Common myeloid progenitor, CD34-positive (primary cell): ENCODE measurements around the gene EXOC3.
"Not testable (repeated sequence)": the region's sequence is repeated elsewhere in the genome, so short reads cannot be mapped to it uniquely, and the experiment has no call there.

Experiments
- CTCF ChIA-PET: fragments of 350-600 bp; sonication (Branson Sonifier 250); formaldehyde crosslinking; loops from one replicate; lab custom pipeline; 2021; ENCODE audit warnings: antibody characterized with exemption; lab: Charles Lee
- POLR2A ChIA-PET: fragments of 350-600 bp; sonication (Branson Sonifier 250); formaldehyde crosslinking; loops from one replicate; lab custom pipeline; 2021; ENCODE audit warnings: antibody characterized with exemption; lab: Charles Lee
- DNase-seq, 3 donors: peaks; one replicate each; pipeline versions ENCODE4 v3.0.0 to v3.0.0-alpha.2; 2013
- H3K27ac ChIP-seq, 2 experiments: 1 replicate in 1 of 2; 2 replicates in 1 of 2; pipeline ENCODE4 v1.7.0; 2013; ENCODE audit warnings: inconsistent platforms in 2 of 2, low read length in 2 of 2, mild to moderate bottlenecking in 2 of 2, low read depth in 1 of 2, moderate library complexity in 1 of 2; ENCODE audit not compliant: severe bottlenecking in 2 of 2, insufficient read depth in 1 of 2, poor library complexity in 1 of 2
- H3K27me3 ChIP-seq, 5 experiments: replicated peaks in 2 of 5; 1 replicate in 3 of 5; 2 replicates in 2 of 5; pipeline versions ENCODE4 v1.6.1 to v1.7.0; 2013; ENCODE audit warnings: low read length in 4 of 5, mild to moderate bottlenecking in 2 of 5, moderate library complexity in 2 of 5, inconsistent platforms in 1 of 5; ENCODE audit not compliant: insufficient read depth in 5 of 5, control insufficient read depth in 4 of 5
- H3K36me3 ChIP-seq, 4 experiments: 1 replicate in 2 of 4; 2 replicates in 2 of 4; pipeline versions ENCODE4 v1.6.1 to v1.7.0; 2013; ENCODE audit warnings: low read length in 3 of 4, control low read depth in 1 of 4, mild to moderate bottlenecking in 1 of 4; ENCODE audit not compliant: control insufficient read depth in 4 of 4, insufficient read depth in 4 of 4
- H3K4me1 ChIP-seq, 4 experiments: 1 replicate in 3 of 4; 2 replicates in 1 of 4; pipeline versions ENCODE4 v1.6.1 to v1.7.1; 2013; ENCODE audit warnings: low read length in 3 of 4, mild to moderate bottlenecking in 3 of 4, control low read depth in 1 of 4, inconsistent platforms in 1 of 4, moderate library complexity in 1 of 4; ENCODE audit not compliant: control insufficient read depth in 4 of 4, insufficient read depth in 4 of 4; ENCODE audit errors: control extremely low read depth in 1 of 4
- H3K4me3 ChIP-seq, 7 experiments: 1 replicate in 4 of 7; 2 replicates in 3 of 7; pipeline versions ENCODE4 v1.5.1 to v1.7.0; 2013; ENCODE audit warnings: mild to moderate bottlenecking in 7 of 7, low read length in 6 of 7, moderate library complexity in 6 of 7, inconsistent platforms in 2 of 7, low read depth in 2 of 7, control low read depth in 1 of 7; ENCODE audit not compliant: insufficient read depth in 4 of 7, control insufficient read depth in 1 of 7; ENCODE audit errors: extremely low read depth in 1 of 7
- H3K9me3 ChIP-seq, 5 experiments: 1 replicate in 4 of 5; 2 replicates in 1 of 5; pipeline versions ENCODE4 v1.6.1 to v1.7.1; 2013; ENCODE audit warnings: low read length in 4 of 5, mild to moderate bottlenecking in 2 of 5, inconsistent platforms in 1 of 5, low read depth in 1 of 5, moderate library complexity in 1 of 5; ENCODE audit not compliant: control insufficient read depth in 4 of 5, insufficient read depth in 2 of 5; ENCODE audit errors: control extremely low read depth in 1 of 5
- WGBS: methylation state at CpG from one replicate; pipeline ENCODE4 v1.1.5; 2013; ENCODE audit not compliant: insufficient coverage; 5-methylcytosine and 5-hydroxymethylcytosine counted together

EXOC3 gene

DNA sequence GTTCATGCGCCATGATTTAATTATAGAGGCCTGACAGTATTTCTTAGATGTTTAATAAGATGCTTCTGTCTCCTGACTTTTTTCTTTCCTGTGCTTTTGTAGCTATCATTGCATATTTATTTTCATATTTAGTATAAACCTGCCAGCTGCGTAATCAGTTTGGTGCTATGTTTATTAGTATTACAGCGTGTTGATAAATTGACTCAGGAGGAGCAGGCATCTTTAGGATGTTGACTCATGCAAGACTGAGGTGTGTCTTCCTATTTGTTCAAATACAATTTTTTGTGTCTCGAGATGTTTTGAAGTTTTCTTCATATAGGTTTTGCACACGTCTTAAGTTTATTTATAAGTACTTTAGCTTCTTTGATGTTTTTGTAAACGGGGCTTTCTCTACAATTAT is 35.9 kb upstream of the EXOC3 start:
- H3K4me3 ChIP-seq, result no peak overlapping the region
- 95% methylated on average over 4 of the region's 6 CpGs for WGBS
- peaks cover 0 to 5% (median 0%) of the 10 kb centered on the region in 5 experiments for H3K27me3 ChIP-seq
- H3K36me3 ChIP-seq, result peaks cover 0 to 28% (median 0%) of the 10 kb centered on the region in 4 experiments
- POLR2A ChIA-PET, result no interaction called here
- H3K9me3 ChIP-seq, result no peaks in the 10 kb centered on the region
- H3K27ac ChIP-seq, result no peak overlapping the region
- H3K4me1 ChIP-seq, result peaks cover 0 to 18% (median 3%) of the 10 kb centered on the region in 4 experiments
- CTCF ChIA-PET, result interaction anchor here (0.9 to 1.0 kb wide), 2 partner anchors 25 to 90 kb away, joined by 3 to 4 read pairs; no protein-coding TSS in a partner anchor
- DNase-seq, result no peak

DNA sequence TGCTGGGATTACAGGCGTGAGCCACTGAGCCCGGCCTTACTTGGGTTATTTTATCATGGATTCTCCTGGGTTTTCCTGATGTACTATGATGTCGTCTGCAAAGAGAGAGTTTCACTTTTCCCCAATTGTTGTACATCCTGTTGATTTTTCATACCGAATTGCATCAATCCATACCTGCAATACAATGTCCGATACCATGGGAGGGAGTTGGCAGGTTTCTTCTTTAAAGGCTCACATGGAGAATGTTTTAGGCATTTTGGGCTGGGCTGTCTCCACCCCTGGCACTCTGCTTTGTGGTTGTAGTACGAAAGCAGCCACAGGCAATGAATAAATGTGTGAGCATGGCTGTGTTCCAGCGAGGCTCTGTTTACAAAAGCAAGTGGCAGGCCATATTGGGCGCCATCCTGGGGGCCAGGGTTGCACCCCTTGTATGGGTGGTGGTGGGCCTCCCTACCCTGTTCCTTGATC is 35.1 kb upstream of the EXOC3 start:
- ChIA-PET POLR2A (no interaction called here), CTCF (interaction anchor here (0.9 to 1.0 kb wide), 2 partner anchors 24 to 91 kb away, joined by 3 to 4 read pairs; no protein-coding TSS in a partner anchor)
- Histone ChIP-seq H3K36me3 (peaks cover 0 to 31% (median 0%) of the 10 kb centered on the region in 4 experiments), H3K27me3 (peaks cover 0 to 5% (median 0%) of the 10 kb centered on the region in 5 experiments), H3K4me3 (no peak overlapping the region), H3K9me3 (no peaks in the 10 kb centered on the region), H3K4me1 (peaks cover 0 to 13% (median 1%) of the 10 kb centered on the region in 4 experiments), H3K27ac (no peak overlapping the region)
- 100% methylated on average over 5 of the region's 8 CpGs for WGBS
- no peak for DNase-seq

DNA sequence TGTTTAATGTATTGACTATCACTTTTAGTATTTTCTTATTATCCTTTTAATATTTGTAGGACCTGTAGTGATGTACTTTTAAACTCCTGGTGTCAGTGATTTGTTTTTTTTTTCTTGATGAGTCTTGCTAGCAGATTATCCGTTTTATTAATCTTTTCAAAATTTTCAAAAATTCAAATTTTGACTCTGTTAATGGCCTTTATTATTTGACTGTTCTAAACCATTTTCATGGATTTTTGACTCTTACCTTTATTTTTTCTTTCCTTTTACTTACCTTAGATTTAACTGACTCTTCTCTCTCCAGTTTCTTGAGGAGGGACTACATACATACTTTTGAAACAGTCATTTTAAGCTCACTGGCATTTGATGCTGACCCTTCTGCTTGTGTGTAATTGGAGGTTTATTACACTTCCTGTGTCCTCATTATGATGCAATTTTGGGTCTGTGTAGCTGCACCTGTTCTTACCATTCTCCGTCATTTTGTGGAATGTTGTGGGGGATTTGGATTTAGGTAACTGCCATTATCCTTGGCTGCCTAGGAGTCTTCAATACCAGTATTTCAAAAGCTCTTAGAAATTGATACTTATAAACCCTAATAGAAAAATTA is 32.0 kb upstream of the EXOC3 start:
- Histone ChIP-seq H3K27me3 (no peaks in the 10 kb centered on the region), H3K27ac (no peak overlapping the region), H3K36me3 (peaks cover 0 to 34% (median 0%) of the 10 kb centered on the region in 4 experiments), H3K9me3 (no peaks in the 10 kb centered on the region), H3K4me1 (peaks cover 0 to 23% (median 7%) of the 10 kb centered on the region in 4 experiments), H3K4me3 (no peak overlapping the region)
- POLR2A ChIA-PET, result no interaction called here
- WGBS, result no CpG with 5 or more reads among the region's 2 CpGs
- DNase-seq, result no peak
- CTCF ChIA-PET, result interaction anchor here (2.6 kb wide), 1 partner anchor 9 kb away, joined by 7 read pairs; no protein-coding TSS in a partner anchor

DNA sequence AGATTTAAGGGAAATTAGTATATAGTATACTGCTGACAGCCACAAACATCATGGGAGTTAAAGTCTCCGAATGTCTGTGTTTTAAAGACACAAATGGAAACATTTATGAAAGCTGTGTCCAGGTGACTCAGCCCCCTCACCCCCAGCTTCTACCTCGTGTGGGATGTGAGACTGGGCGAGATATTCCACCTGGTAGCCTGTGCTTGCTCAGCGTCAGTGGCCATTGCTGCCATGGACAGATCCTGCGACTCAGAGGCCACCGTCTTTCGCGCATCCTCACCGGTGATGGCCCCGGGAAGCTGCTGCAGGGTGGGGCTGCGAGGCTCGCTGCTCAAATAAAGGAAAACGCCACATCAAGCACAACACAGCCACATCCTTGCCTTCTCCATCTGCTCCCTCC is 31.2 kb upstream of the EXOC3 start:
- ChIA-PET CTCF (interaction anchor here (2.6 kb wide), 1 partner anchor 9 kb away, joined by 7 read pairs; no protein-coding TSS in a partner anchor), POLR2A (no interaction called here)

DNA sequence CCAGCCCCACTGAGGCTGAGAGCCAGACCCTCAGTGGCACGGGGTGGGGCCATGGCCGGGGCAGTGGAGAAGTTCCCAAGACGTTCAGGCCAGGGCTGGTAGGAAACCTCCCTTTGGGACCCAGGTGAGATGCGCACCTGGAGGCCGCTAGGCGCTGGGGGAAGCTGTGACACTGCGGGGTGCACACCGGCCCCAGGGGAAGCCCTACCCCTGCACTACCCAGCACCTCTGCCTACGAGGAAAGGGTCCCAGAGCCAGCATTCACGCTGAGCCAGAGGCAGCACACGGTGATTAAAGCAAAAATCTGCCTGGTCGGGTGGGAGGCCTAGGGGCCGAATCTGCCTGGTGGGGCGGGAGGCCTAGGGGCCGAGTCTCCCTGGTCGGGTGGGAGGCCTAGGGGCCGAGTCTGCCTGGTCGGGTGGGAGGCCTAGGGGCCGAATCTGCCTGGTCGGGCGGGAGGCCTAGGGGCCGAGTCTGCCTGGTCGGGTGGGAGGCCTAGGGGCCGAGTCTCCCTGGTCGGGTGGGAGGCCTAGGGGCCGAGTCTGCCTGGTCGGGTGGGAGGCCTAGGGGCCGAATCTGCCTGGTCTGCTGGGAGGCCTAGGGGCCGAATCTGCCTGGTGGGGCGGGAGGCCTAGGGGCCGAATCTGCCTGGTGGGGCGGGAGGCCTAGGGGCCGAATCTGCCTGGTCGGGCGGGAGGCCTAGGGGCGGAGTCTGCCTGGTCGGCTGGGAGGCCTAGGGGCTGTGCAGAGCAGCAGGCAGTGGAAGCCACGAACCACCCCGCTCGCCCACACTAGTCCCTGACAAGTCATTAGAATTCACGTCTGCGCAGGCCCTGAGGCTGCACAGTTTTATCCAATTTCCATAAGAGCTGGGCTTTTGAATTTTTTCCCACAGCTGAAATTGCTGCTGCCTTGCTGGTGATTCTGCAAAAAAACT is 27.7 kb upstream of the EXOC3 start:
- H3K9me3 ChIP-seq, POLR2A ChIA-PET, H3K4me3 ChIP-seq, DNase-seq, H3K27me3 ChIP-seq: not testable (repeated sequence)
- 89% methylated on average over 39 of the region's 42 CpGs for WGBS
- CTCF ChIA-PET, result interaction anchor here (1.0 to 1.7 kb wide), 4 partner anchors 13 to 37 kb away, joined by 3 to 6 read pairs (median 4); no protein-coding TSS in a partner anchor
- peak overlapping the region in 1 of 2 experiments; percentile 64 for H3K27ac ChIP-seq
- H3K36me3 ChIP-seq, result peaks cover 0 to 58% (median 0%) of the 10 kb centered on the region in 4 experiments
- H3K4me1 ChIP-seq, result peaks cover 0 to 47% (median 10%) of the 10 kb centered on the region in 4 experiments

More for the DNA sequence above, 31.2 kb upstream of the EXOC3 start:
- 89% methylated on average over 10 of the region's 13 CpGs for WGBS
- H3K27ac ChIP-seq, result no peak overlapping the region
- no peak overlapping the region for H3K4me3 ChIP-seq
- peaks cover 0 to 41% (median 0%) of the 10 kb centered on the region in 4 experiments for H3K36me3 ChIP-seq
- H3K27me3 ChIP-seq, result no peaks in the 10 kb centered on the region
- DNase-seq, result no peak
- peaks cover 0 to 27% (median 10%) of the 10 kb centered on the region in 4 experiments for H3K4me1 ChIP-seq
- no peaks in the 10 kb centered on the region for H3K9me3 ChIP-seq

DNA sequence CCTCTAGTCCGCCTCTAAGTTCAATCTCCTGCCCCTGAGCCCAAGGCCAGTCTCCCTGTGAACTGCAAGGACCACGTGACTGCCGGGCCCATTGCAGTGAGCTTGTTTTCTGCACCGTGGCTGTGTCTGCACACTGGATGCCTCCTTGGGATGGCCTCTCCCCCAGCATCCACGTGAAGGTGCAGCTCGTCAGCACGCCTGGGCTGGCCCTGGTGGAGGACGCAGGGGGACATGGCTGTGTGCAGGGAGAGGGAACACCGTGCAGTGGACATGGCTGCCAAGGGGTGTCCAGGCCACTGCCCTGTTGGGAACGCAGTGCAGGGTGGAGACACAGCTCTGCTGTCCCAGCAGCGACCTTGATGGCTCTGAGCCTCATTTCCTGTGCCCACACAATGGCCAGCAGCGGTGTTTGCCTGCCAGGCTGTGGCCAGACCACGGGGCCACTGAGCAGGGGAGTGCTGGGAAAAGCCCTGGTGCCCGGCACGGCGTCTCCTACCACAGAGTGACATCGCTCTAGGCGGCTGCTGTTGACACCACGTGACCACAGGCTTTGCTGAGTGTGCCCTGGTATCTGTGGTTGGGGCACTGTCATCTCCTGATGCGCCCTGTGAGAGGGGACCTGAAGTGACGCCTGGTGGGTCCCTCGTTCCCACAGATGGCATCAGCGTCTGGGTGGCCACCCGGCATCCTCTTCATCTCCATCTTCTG is 26.9 kb upstream of the EXOC3 start:
- peak overlapping the region in 1 of 2 experiments; percentile 64 for H3K27ac ChIP-seq

More for the DNA sequence above, 26.9 kb upstream of the EXOC3 start:
- Histone ChIP-seq H3K9me3 (no peaks in the 10 kb centered on the region), H3K4me1 (peaks cover 0 to 44% (median 10%) of the 10 kb centered on the region in 4 experiments), H3K4me3 (no peak overlapping the region), H3K27me3 (no peaks in the 10 kb centered on the region), H3K36me3 (peaks cover 0 to 65% (median 0%) of the 10 kb centered on the region in 4 experiments)
- ChIA-PET POLR2A (no interaction called here), CTCF (interaction anchor here (1.2 kb wide), 1 partner anchor 20 kb away, joined by 3 read pairs; no protein-coding TSS in a partner anchor)
- WGBS, result 93% methylated on average over 24 of the region's 24 CpGs
- DNase-seq, result no peak
